Neural progenitor cell (in vitro differentiated cells): ENCODE results near the gene MRPL38. TPM values are rescaled to one million over a fixed set of nuclear protein-coding genes. Genes with fewer than 3 reads are reported as not detected.

Source experiments
- DNase-seq: peaks from one replicate; pipeline ENCODE4 v3.0.0-alpha.2; 2016; ENCODE audit warnings: low spot score
- H2AFZ ChIP-seq: fragments of 200-600 bp; sonication (generic); replicated peaks from 2 replicates; pipeline ENCODE4 v1.6.1; 2016; ENCODE audit warnings: antibody characterized with exemption
- H3F3A ChIP-seq: fragments of 200-600 bp; sonication (generic); 2 replicates; pipeline ENCODE4 v1.6.1; 2016; ENCODE audit warnings: antibody characterized with exemption, low read depth
- H3K27ac ChIP-seq: fragments of 200-600 bp; sonication (generic); 2 replicates; pipeline ENCODE4 v1.5.1; 2016; ENCODE audit warnings: mild to moderate bottlenecking
- H3K27me3 ChIP-seq: fragments of 200-600 bp; sonication (generic); 2 replicates; pipeline ENCODE4 v1.6.1; 2016; ENCODE audit warnings: mild to moderate bottlenecking, moderate library complexity
- H3K36me3 ChIP-seq: fragments of 200-600 bp; sonication (generic); 2 replicates; pipeline ENCODE4 v1.5.1; 2016
- H3K4me1 ChIP-seq: fragments of 200-600 bp; sonication (generic); 2 replicates; pipeline ENCODE4 v1.6.1; 2016; ENCODE audit warnings: mixed run types
- H3K4me2 ChIP-seq: fragments of 200-600 bp; sonication (generic); 2 replicates; pipeline ENCODE4 v1.6.1; 2016
- H3K4me3 ChIP-seq: fragments of 200-600 bp; sonication (generic); 2 replicates; pipeline ENCODE4 v1.5.1; 2016
- H3K79me2 ChIP-seq: fragments of 200-600 bp; sonication (generic); 2 replicates; pipeline ENCODE4 v1.6.1; 2016; ENCODE audit warnings: low read depth
- H3K9ac ChIP-seq: fragments of 200-600 bp; sonication (generic); 2 replicates; pipeline ENCODE4 v1.6.1; 2016
- H3K9me3 ChIP-seq: fragments of 200-600 bp; sonication (generic); 2 replicates; pipeline ENCODE4 v1.5.1; 2016; ENCODE audit warnings: low read depth
- H4K20me1 ChIP-seq: fragments of 200-600 bp; sonication (generic); 2 replicates; pipeline ENCODE4 v1.6.1; 2016; ENCODE audit warnings: low read depth
- H3K27ac Mint-ChIP-seq: 3 replicates; pipeline ENCODE4 v1.8.0; 2021; ENCODE audit warnings: mixed read lengths
- H3K27me3 Mint-ChIP-seq: 2 replicates; pipeline ENCODE4 v1.8.0; 2022; ENCODE audit warnings: low read depth, mild to moderate bottlenecking, inconsistent platforms, moderate library complexity, mixed read lengths; ENCODE audit not compliant: insufficient read depth
- H3K36me3 Mint-ChIP-seq: 3 replicates; pipeline ENCODE4 v1.8.0; 2021; ENCODE audit warnings: mixed read lengths
- H3K4me1 Mint-ChIP-seq: 3 replicates; pipeline ENCODE4 v1.8.0; 2021; ENCODE audit warnings: mixed read lengths
- H3K4me3 Mint-ChIP-seq: 3 replicates; pipeline ENCODE4 v1.8.0; 2021; ENCODE audit warnings: mild to moderate bottlenecking, moderate library complexity, mixed read lengths
- H3K9me3 Mint-ChIP-seq: 3 replicates; pipeline ENCODE4 v1.8.0; 2020; ENCODE audit warnings: mixed read lengths
- CTCF ChIP-seq: fragments of 200-600 bp; sonication (generic); IDR thresholded peaks from 2 replicates; pipeline ENCODE4 v1.5.1; 2017; ENCODE audit warnings: antibody characterized with exemption, mild to moderate bottlenecking
- EZH2 ChIP-seq: fragments of 200-600 bp; sonication (generic); IDR thresholded peaks from 2 replicates; pipeline ENCODE4 v1.6.1; 2017; ENCODE audit warnings: antibody characterized with exemption, mild to moderate bottlenecking, moderate library complexity
- EZH2phosphoT487 ChIP-seq: fragments of 200-600 bp; sonication (generic); IDR thresholded peaks from 2 replicates; pipeline ENCODE4 v1.6.1; 2017; ENCODE audit warnings: antibody characterized with exemption
- total RNA-seq: library from RNA; depleted of rRNA; stranded (reverse); fragments of >200 nt; gene quantifications from 2 replicates; pipeline ENCODE4 v1.2.3, GENCODE V29; 2015; ENCODE audit warnings: low replicate concordance

MRPL38 gene
- total RNA-seq, 1 donor from 2014 or later: 26.8 TPM

GRCh38 chr17:75892556-75893224, 12.0 kb downstream of the MRPL38 start:
- Histone ChIP-seq H3K4me2 (no peak overlapping the region), H3K79me2 (peaks cover 26% of the 10 kb centered on the region), H3K9me3 (no peaks in the 10 kb centered on the region), H3K27me3 (no peaks in the 10 kb centered on the region), H2AFZ (no peak overlapping the region), H3F3A (peaks cover 7% of the 10 kb centered on the region), H3K27ac (no peak overlapping the region), H3K4me1 (peaks cover 16% of the 10 kb centered on the region), H4K20me1 (peaks cover 11% of the 10 kb centered on the region), H3K4me3 (no peak overlapping the region), H3K9ac (no peak overlapping the region), H3K36me3 (no peaks in the 10 kb centered on the region)
- TF ChIP-seq EZH2: no peak
- no peak for TF ChIP-seq EZH2phosphoT487
- no peak for TF ChIP-seq CTCF
- Mint-ChIP-seq H3K27me3 (peaks cover 7% of the 10 kb centered on the region), H3K9me3 (no peaks in the 10 kb centered on the region), H3K27ac (no peak overlapping the region), H3K4me3 (no peak overlapping the region), H3K4me1 (peaks cover 40% of the 10 kb centered on the region), H3K36me3 (peaks cover 8% of the 10 kb centered on the region)
- DNase-seq: no peak

GRCh38 chr17:75891605-75892555, 12.8 kb downstream of the MRPL38 start:
- no peaks in the 10 kb centered on the region for H3K9me3 Mint-ChIP-seq

DNA sequence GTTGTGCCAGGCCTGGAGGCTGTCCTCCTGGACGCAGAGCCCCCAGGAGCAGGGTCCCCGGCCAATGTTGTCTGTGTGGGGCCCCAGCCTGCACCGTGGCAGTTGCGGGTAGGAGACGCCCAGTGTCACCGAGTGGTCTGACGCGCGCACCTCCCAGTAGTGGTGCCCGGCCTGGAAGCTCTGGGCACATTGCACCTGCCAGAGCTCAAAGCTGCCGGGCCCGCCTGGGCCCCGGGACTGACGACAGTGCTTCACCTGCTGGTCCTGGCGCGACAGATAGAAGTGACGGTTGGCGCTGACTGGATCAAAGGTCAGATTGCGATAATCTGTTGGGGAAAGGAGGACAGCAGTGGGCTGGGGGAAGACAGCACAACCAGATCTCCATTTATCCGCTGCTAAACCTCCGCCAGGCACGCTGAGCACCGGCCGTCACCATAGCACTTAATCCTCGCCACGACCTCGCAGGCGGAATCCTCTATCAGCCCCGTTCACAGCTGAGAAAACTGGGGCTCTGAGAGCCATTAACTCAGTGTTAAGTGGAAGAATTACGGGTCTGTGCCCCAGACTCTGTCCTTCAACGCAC, 13.6 kb downstream of the MRPL38 start:
- Histone ChIP-seq H3F3A (no peaks in the 10 kb centered on the region), H2AFZ (no peak overlapping the region), H3K27me3 (no peaks in the 10 kb centered on the region), H3K27ac (no peak overlapping the region), H3K4me2 (no peak overlapping the region), H3K79me2 (peaks cover 25% of the 10 kb centered on the region), H3K9ac (no peak overlapping the region), H3K4me3 (no peak overlapping the region), H3K9me3 (no peaks in the 10 kb centered on the region), H3K36me3 (no peaks in the 10 kb centered on the region), H4K20me1 (peaks cover 11% of the 10 kb centered on the region), H3K4me1 (peaks cover 12% of the 10 kb centered on the region)
- no peak for TF ChIP-seq EZH2
- no peak for TF ChIP-seq CTCF
- TF ChIP-seq EZH2phosphoT487: no peak
- Mint-ChIP-seq H3K4me1 (peaks cover 35% of the 10 kb centered on the region), H3K36me3 (peaks cover 8% of the 10 kb centered on the region), H3K9me3 (no peaks in the 10 kb centered on the region), H3K4me3 (no peak overlapping the region), H3K27ac (peak overlapping the region; percentile 72), H3K27me3 (peaks cover 8% of the 10 kb centered on the region)
- peak; percentile 25 for DNase-seq

More at GRCh38 chr17:75891605-75892555, 12.8 kb downstream of the MRPL38 start:
- Histone ChIP-seq H3K9me3 (no peaks in the 10 kb centered on the region), H3K9ac (no peak overlapping the region), H4K20me1 (peaks cover 11% of the 10 kb centered on the region), H2AFZ (no peak overlapping the region), H3K4me2 (no peak overlapping the region), H3K79me2 (peaks cover 26% of the 10 kb centered on the region), H3K4me3 (no peak overlapping the region), H3K27ac (no peak overlapping the region), H3F3A (no peaks in the 10 kb centered on the region), H3K36me3 (no peaks in the 10 kb centered on the region), H3K27me3 (no peaks in the 10 kb centered on the region), H3K4me1 (peaks cover 12% of the 10 kb centered on the region)
- TF ChIP-seq CTCF: no peak
- Mint-ChIP-seq H3K27me3 (peaks cover 7% of the 10 kb centered on the region), H3K36me3 (peaks cover 8% of the 10 kb centered on the region), H3K4me3 (no peak overlapping the region), H3K4me1 (peaks cover 35% of the 10 kb centered on the region), H3K27ac (peak overlapping the region; percentile 72)
- DNase-seq: no peak
